Liver (tissue), 10 donors: Measurements from ENCODE around the gene ZNF142. TPM values are rescaled to one million over a fixed set of nuclear protein-coding genes. Genes with fewer than 3 reads are reported as not detected.

Source experiments
- DNase-seq: peaks from one replicate; pipeline ENCODE4 v3.0.0-alpha.2; 2017; ENCODE audit warnings: low spot score
- H3K27ac ChIP-seq, 2 donors: one replicate each; pipeline ENCODE4 v1.7.0; 2013; ENCODE audit warnings: inconsistent platforms in 2 of 2, low read length in 2 of 2, control low read depth in 1 of 2, low read depth in 1 of 2, mild to moderate bottlenecking in 1 of 2
- H3K27me3 ChIP-seq, 4 donors: one replicate each; pipeline versions ENCODE4 v1.6.1 to v1.7.0; 2013; ENCODE audit warnings: low read length in 3 of 4, inconsistent platforms in 1 of 4, mild to moderate bottlenecking in 1 of 4, moderate library complexity in 1 of 4; ENCODE audit not compliant: control insufficient read depth in 4 of 4, insufficient read depth in 4 of 4
- H3K36me3 ChIP-seq, 4 donors: one replicate each; pipeline versions ENCODE4 v1.6.1 to v1.7.0; 2013; ENCODE audit warnings: low read length in 3 of 4, mild to moderate bottlenecking in 3 of 4, low read depth in 1 of 4, moderate library complexity in 1 of 4; ENCODE audit not compliant: control insufficient read depth in 4 of 4, insufficient read depth in 3 of 4
- H3K4me1 ChIP-seq, 4 donors: one replicate each; pipeline versions ENCODE4 v1.6.1 to v1.7.0; 2013; ENCODE audit warnings: low read length in 3 of 4, mild to moderate bottlenecking in 3 of 4, moderate library complexity in 1 of 4; ENCODE audit not compliant: control insufficient read depth in 4 of 4, insufficient read depth in 4 of 4
- H3K4me3 ChIP-seq, 3 donors: one replicate each; pipeline versions ENCODE4 v1.6.1 to v1.7.0; 2013; ENCODE audit warnings: low read length in 3 of 3, control low read depth in 1 of 3, low read depth in 1 of 3, mild to moderate bottlenecking in 1 of 3
- H3K9ac ChIP-seq, 2 donors: one replicate each; pipeline ENCODE4 v1.7.0; 2013; ENCODE audit warnings: low read length in 2 of 2, mild to moderate bottlenecking in 2 of 2, moderate library complexity in 2 of 2, control low read depth in 1 of 2, low read depth in 1 of 2
- H3K9me3 ChIP-seq, 4 donors: one replicate each; pipeline versions ENCODE4 v1.6.1 to v1.7.0; 2013; ENCODE audit warnings: low read length in 3 of 4; ENCODE audit not compliant: control insufficient read depth in 4 of 4
- CTCF ChIP-seq: fragments of 150-350 bp; IDR thresholded peaks from 2 replicates; pipeline ENCODE4 v1.5.1; 2017; ENCODE audit warnings: improper control_type of control experiment, low read depth, low read length; ENCODE audit not compliant: missing input control
- EGR1 ChIP-seq, 2 donors: IDR thresholded peaks; 2 replicates each; pipeline ENCODE4 v1.6.1; 2016 to 2018; ENCODE audit warnings: antibody characterized with exemption in 2 of 2, low read depth in 2 of 2
- GABPA ChIP-seq, 2 donors: IDR thresholded peaks in 1 of 2; conservative IDR thresholded peaks in 1 of 2; 2 replicates each; pipeline ENCODE4 v1.6.1; 2016; ENCODE audit warnings: antibody characterized with exemption in 2 of 2, mild to moderate bottlenecking in 1 of 2, moderate library complexity in 1 of 2
- REST ChIP-seq: IDR thresholded peaks from 2 replicates; pipeline ENCODE4 v1.6.1; 2016; ENCODE audit warnings: antibody characterized with exemption, mild to moderate bottlenecking
- RXRA ChIP-seq, 2 donors: IDR thresholded peaks; 2 replicates each; pipeline ENCODE4 v1.6.1; 2017 to 2018; ENCODE audit warnings: antibody characterized with exemption in 2 of 2, mild to moderate bottlenecking in 1 of 2
- SP1 ChIP-seq: IDR thresholded peaks from 2 replicates; pipeline ENCODE4 v1.6.1; 2018; ENCODE audit warnings: antibody characterized with exemption, mild to moderate bottlenecking
- YY1 ChIP-seq: IDR thresholded peaks from 2 replicates; pipeline ENCODE4 v1.6.1; 2016; ENCODE audit warnings: antibody characterized with exemption, mild to moderate bottlenecking
- WGBS: extraction: QIAGEN DNeasy Blood & Tissue Kit; methylation state at CpG from one replicate; pipeline ENCODE4 v1.1.7; 2013; 5-methylcytosine and 5-hydroxymethylcytosine counted together
- polyA plus RNA-seq, 2 donors: library from polyadenylated mRNA; stranded (reverse) in 1 of 2; unstranded in 1 of 2; fragments of 200-250 nt in 1 of 2; fragments of >200 nt in 1 of 2; fragmentation: Nextera tagmentation in 1 of 2; extraction: Ambion mirVana in 1 of 2; gene quantifications; one replicate each; pipeline versions ENCODE4 v1.2.1 to v1.2.3, GENCODE V29; 2013 to 2015
- small RNA-seq: library from RNA; depleted of rRNA; stranded (forward); fragments of <200 nt; gene quantifications from one replicate; pipeline ENCODE3, GENCODE V24; 2014
- total RNA-seq, 2 donors: library from RNA; depleted of rRNA; stranded (reverse); fragments of >200 nt; gene quantifications; one replicate each; pipeline ENCODE4 v1.2.3, GENCODE V29; 2014
- donor health status: healthy.
- donor health status: healthy.
- donor health status: healthy.
- donor health status: healthy.
- donor health status: healthy.

The ZNF142 gene
- total and polyA plus RNA-seq, 4 donors: 2.2 to 7.4 (median 4.8) TPM

- peak within 1 kb of the TSS; percentile 19 to 59 for H3K27ac ChIP-seq
- H3K9ac ChIP-seq: peak within 1 kb of the TSS in 1 of 2 donors; percentile 13
- no peaks in the 10 kb centered on the region for H3K9me3 ChIP-seq
- TF ChIP-seq RXRA (IDR thresholded peaks at IDR 0.05): no peak
- peak; percentile 12 for TF ChIP-seq CTCF
- 23% methylated on average over 8 of the region's 8 CpGs for WGBS
- H3K4me1 ChIP-seq: peaks cover 0 to 20% (median 18%) of the 10 kb centered on the region in 4 donors
- H3K27me3 ChIP-seq: no peaks in the 10 kb centered on the region
- H3K36me3 ChIP-seq: no peaks in the 10 kb centered on the region
- peak within 1 kb of the TSS in 1 of 3 donors; percentile 28 for H3K4me3 ChIP-seq
- no peak for DNase-seq
Measured at GRCh38 chr2:218607436-218608115, 51.8 kb downstream of the ZNF142 start, which contains the start of gene PLCD4. Gene PLCD4 (plus strand): TSS chr2:218607899. CDS start chr2:218615740, 7,841 bp downstream.

- 74% methylated on average over 2 of the region's 2 CpGs for WGBS
- DNase-seq: no peak
- H3K9ac ChIP-seq: no peak overlapping the region
Measured at GRCh38 chr2:218605432-218605831, 54.0 kb downstream of the ZNF142 start.

More at GRCh38 chr2:218605432-218605831, 54.0 kb downstream of the ZNF142 start:
- peaks cover 0 to 20% (median 18%) of the 10 kb centered on the region in 4 donors for H3K4me1 ChIP-seq
- peak; percentile 42 for TF ChIP-seq SP1
- peak; percentile 55 for TF ChIP-seq YY1
- peak; percentile 15 for TF ChIP-seq REST
- no peak for TF ChIP-seq EGR1 (IDR thresholded peaks at IDR 0.05; ENCODE audit: low read depth in 2 of 2)
- no peak for TF ChIP-seq GABPA (IDR thresholded peaks at IDR 0.05 in 1 of 2, conservative IDR thresholded peaks at IDR 0.05 in 1 of 2)
- H3K36me3 ChIP-seq: no peaks in the 10 kb centered on the region
- no peak overlapping the region for H3K4me3 ChIP-seq
- H3K27ac ChIP-seq: peak overlapping the region in 1 of 2 donors; percentile 14
- H3K27me3 ChIP-seq: no peaks in the 10 kb centered on the region
- H3K9me3 ChIP-seq: no peaks in the 10 kb centered on the region

Small RNA genes within 50 kb of the gene (small RNA-seq; reads per million reads assigned to genes)
- not detected for gene RNU6-136P

Other genes starting within 250 kb of the ZNF142 start
- gene VIL1, start 240.5 kb downstream of the ZNF142 start, total RNA-seq: 10 to 100 TPM; 42.3 to 72.0 TPM
- gene VIL1, start 240.5 kb downstream of the ZNF142 start, polyA plus RNA-seq: 10 to 100 TPM; 16.4 to 21.0 TPM
- 10 to 100 TPM in 1 of 2 donors, 1 to 10 TPM in 1; 7.7 to 10.9 TPM for gene USP37, start 91.3 kb downstream of the ZNF142 start, total RNA-seq
- gene USP37, start 91.3 kb downstream of the ZNF142 start, polyA plus RNA-seq: 1 to 10 TPM; 1.4 to 1.7 TPM
- gene CNOT9, start 90.8 kb downstream of the ZNF142 start, total RNA-seq: 10 to 100 TPM; 17.2 to 24.4 TPM
- gene CNOT9, start 90.8 kb downstream of the ZNF142 start, polyA plus RNA-seq: 10 to 100 TPM; 10.5 to 12.3 TPM
- under 1 TPM; 0.05 to 0.17 TPM for gene PLCD4, start 51.7 kb downstream of the ZNF142 start, total RNA-seq
- under 1 TPM; 0.07 to 0.51 TPM for gene PLCD4, start 51.7 kb downstream of the ZNF142 start, polyA plus RNA-seq
- 10 to 100 TPM; 14.8 to 27.5 TPM for gene BCS1L, start 60 bp upstream of the ZNF142 start, total RNA-seq
- gene BCS1L, start 60 bp upstream of the ZNF142 start, polyA plus RNA-seq: 10 to 100 TPM; 22.9 to 30.1 TPM
- gene RNF25, start 12.4 kb upstream of the ZNF142 start, total RNA-seq: 1 to 10 TPM; 6.5 to 8.2 TPM
- 10 to 100 TPM in 1 of 2 donors, 1 to 10 TPM in 1; 3.3 to 14.0 TPM for gene RNF25, start 12.4 kb upstream of the ZNF142 start, polyA plus RNA-seq
- 10 to 100 TPM in 1 of 2 donors, 1 to 10 TPM in 1; 5.1 to 17.2 TPM for gene STK36, start 12.5 kb upstream of the ZNF142 start, total RNA-seq
- 1 to 10 TPM; 5.2 to 8.9 TPM for gene STK36, start 12.5 kb upstream of the ZNF142 start, polyA plus RNA-seq
- gene TTLL4, start 51.2 kb upstream of the ZNF142 start, total RNA-seq: 10 to 100 TPM in 1 of 2 donors, 1 to 10 TPM in 1; 6.9 to 14.0 TPM
- 1 to 10 TPM; 5.7 to 6.4 TPM for gene TTLL4, start 51.2 kb upstream of the ZNF142 start, polyA plus RNA-seq
- 100 to 1,000 TPM; 112 to 354 TPM for gene CYP27A1, start 122.5 kb upstream of the ZNF142 start, total RNA-seq
- gene CYP27A1, start 122.5 kb upstream of the ZNF142 start, polyA plus RNA-seq: 100 to 1,000 TPM; 298 to 311 TPM
- not detected for gene PRKAG3, start 172.2 kb upstream of the ZNF142 start, total RNA-seq
- gene PRKAG3, start 172.2 kb upstream of the ZNF142 start, polyA plus RNA-seq: under 1 TPM in 1 of 2 donors, not detected in 1; 0.08 TPM
- under 1 TPM in 1 of 2 donors, not detected in 1; 0.08 TPM for gene WNT6, start 200.2 kb upstream of the ZNF142 start, total RNA-seq
- under 1 TPM in 1 of 2 donors, not detected in 1; 0.20 TPM for gene WNT6, start 200.2 kb upstream of the ZNF142 start, polyA plus RNA-seq
- gene WNT10A, start 221.2 kb upstream of the ZNF142 start, total RNA-seq: under 1 TPM; 0.05 to 0.08 TPM
- under 1 TPM in 1 of 2 donors, not detected in 1; 0.01 TPM for gene WNT10A, start 221.2 kb upstream of the ZNF142 start, polyA plus RNA-seq